H9 (cell line): ENCODE data around the gene TRAP1. TPM values are rescaled to one million over a fixed set of nuclear protein-coding genes. Genes with fewer than 3 reads are reported as not detected.

Source experiments
- DNase-seq: peaks from one replicate; pipeline ENCODE4 v3.0.0-alpha.2; 2017
- H2AFZ ChIP-seq: one replicate; pipeline ENCODE4 v1.6.1; 2013; ENCODE audit warnings: mild to moderate bottlenecking, low read length, control low read depth, moderate library complexity
- H2AK5ac ChIP-seq: 2 replicates; pipeline ENCODE4 v1.6.1; 2013; ENCODE audit warnings: low read length, control low read depth, mixed read lengths; ENCODE audit not compliant: insufficient read length
- H2BK120ac ChIP-seq: one replicate; pipeline ENCODE4 v1.6.1; 2013; ENCODE audit warnings: low read depth, mild to moderate bottlenecking, low read length, control low read depth, inconsistent platforms; ENCODE audit not compliant: poor library complexity, severe bottlenecking
- H2BK12ac ChIP-seq: 2 replicates; pipeline ENCODE4 v1.6.1; 2013; ENCODE audit warnings: low read length, control low read depth, mixed read lengths, low read depth; ENCODE audit not compliant: insufficient read length
- H2BK15ac ChIP-seq: 2 replicates; pipeline ENCODE4 v1.6.1; 2013; ENCODE audit warnings: low read depth, low read length, control low read depth
- H2BK20ac ChIP-seq: one replicate; pipeline ENCODE4 v1.6.1; 2013; ENCODE audit warnings: low read depth, mild to moderate bottlenecking, low read length, control low read depth, inconsistent platforms; ENCODE audit not compliant: poor library complexity, severe bottlenecking
- H2BK5ac ChIP-seq: 2 replicates; pipeline ENCODE4 v1.6.1; 2013; ENCODE audit warnings: low read length, control low read depth, mixed read lengths; ENCODE audit not compliant: insufficient read length
- H3K14ac ChIP-seq: 2 replicates; pipeline ENCODE4 v1.6.1; 2013; ENCODE audit warnings: low read length, control low read depth; ENCODE audit not compliant: insufficient read depth
- H3K18ac ChIP-seq: 2 replicates; pipeline ENCODE4 v1.6.1; 2013; ENCODE audit warnings: low read depth, mild to moderate bottlenecking, mixed read lengths, low read length, control low read depth; ENCODE audit not compliant: insufficient read length
- H3K23ac ChIP-seq: 2 replicates; pipeline ENCODE4 v1.6.1; 2013; ENCODE audit warnings: low read length, control low read depth, mixed read lengths, low read depth; ENCODE audit not compliant: insufficient read length
- H3K23me2 ChIP-seq: 2 replicates; pipeline ENCODE4 v1.6.1; 2013; ENCODE audit warnings: low read depth, mild to moderate bottlenecking, mixed read lengths, low read length, control low read depth; ENCODE audit not compliant: insufficient read length, poor library complexity, severe bottlenecking
- H3K27ac ChIP-seq: 2 replicates; pipeline ENCODE4 v1.5.1; 2013; ENCODE audit warnings: low read length, control low read depth, mixed read lengths, low read depth; ENCODE audit not compliant: insufficient read length
- H3K27me3 ChIP-seq: 2 replicates; pipeline ENCODE4 v1.6.1; 2013; ENCODE audit warnings: low read length, control low read depth, inconsistent platforms; ENCODE audit not compliant: insufficient read depth
- H3K4ac ChIP-seq: 2 replicates; pipeline ENCODE4 v1.6.1; 2013; ENCODE audit warnings: low read depth, mild to moderate bottlenecking, control low read depth, inconsistent platforms, low read length, moderate library complexity
- H3K4me1 ChIP-seq: 2 replicates; pipeline ENCODE4 v1.6.1; 2013; ENCODE audit warnings: low read length, control low read depth, inconsistent platforms; ENCODE audit not compliant: insufficient read depth
- H3K4me2 ChIP-seq: 2 replicates; pipeline ENCODE4 v1.6.1; 2013; ENCODE audit warnings: low read length, control low read depth, mixed read lengths; ENCODE audit not compliant: insufficient read length, insufficient read depth
- H3K56ac ChIP-seq: 2 replicates; pipeline ENCODE4 v1.6.1; 2013; ENCODE audit warnings: low read depth, mild to moderate bottlenecking, mixed read lengths, low read length, control low read depth; ENCODE audit not compliant: insufficient read length
- H3K79me1 ChIP-seq: 2 replicates; pipeline ENCODE4 v1.6.1; 2013; ENCODE audit warnings: low read depth, mild to moderate bottlenecking, moderate library complexity, low read length, control low read depth, inconsistent platforms; ENCODE audit not compliant: insufficient read depth, poor library complexity, severe bottlenecking
- H3K79me2 ChIP-seq: 2 replicates; pipeline ENCODE4 v1.6.1; 2013; ENCODE audit warnings: low read length, control low read depth, inconsistent platforms; ENCODE audit not compliant: insufficient read depth
- H3K9ac ChIP-seq: 2 replicates; pipeline ENCODE4 v1.6.1; 2013; ENCODE audit warnings: low read length, control low read depth, mixed read lengths; ENCODE audit not compliant: insufficient read length; ENCODE audit errors: extremely low read depth
- H3K9me3 ChIP-seq: one replicate; pipeline ENCODE4 v1.6.1; 2013; ENCODE audit warnings: low read depth, low read length, inconsistent platforms; ENCODE audit not compliant: control insufficient read depth
- H3T11ph ChIP-seq: one replicate; pipeline ENCODE4 v1.6.1; 2013; ENCODE audit warnings: mild to moderate bottlenecking, low read length, control low read depth, inconsistent platforms
- H4K20me1 ChIP-seq: one replicate; pipeline ENCODE4 v1.6.1; 2013; ENCODE audit not compliant: control insufficient read depth, insufficient read length, insufficient read depth
- H4K5ac ChIP-seq: 2 replicates; pipeline ENCODE4 v1.6.1; 2013; ENCODE audit warnings: low read depth, mild to moderate bottlenecking, mixed read lengths, low read length, control low read depth; ENCODE audit not compliant: insufficient read length
- H4K8ac ChIP-seq: replicated peaks from 2 replicates; pipeline ENCODE4 v1.6.1; 2013; ENCODE audit warnings: low read length, control low read depth, mixed read lengths, low read depth; ENCODE audit not compliant: insufficient read length
- H4K91ac ChIP-seq: 2 replicates; pipeline ENCODE4 v1.6.1; 2013; ENCODE audit warnings: low read depth, mild to moderate bottlenecking, moderate library complexity, mixed read lengths, low read length, control low read depth; ENCODE audit not compliant: insufficient read length
- H3K27ac Mint-ChIP-seq, 3 experiments: 2 replicates in 2 of 3; 3 replicates in 1 of 3; pipeline ENCODE4 v1.8.0; 2020 to 2021; ENCODE audit warnings: mixed read lengths in 3 of 3, mild to moderate bottlenecking in 1 of 3, moderate library complexity in 1 of 3
- H3K27me3 Mint-ChIP-seq: 2 replicates; pipeline ENCODE4 v1.8.0; 2021; ENCODE audit warnings: low read depth, mild to moderate bottlenecking, moderate library complexity, mixed read lengths
- H3K36me3 Mint-ChIP-seq, 3 experiments: 2 replicates in 2 of 3; 3 replicates in 1 of 3; pipeline ENCODE4 v1.8.0; 2020 to 2021; ENCODE audit warnings: low read depth in 3 of 3, mixed read lengths in 3 of 3; ENCODE audit not compliant: insufficient read depth in 1 of 3
- H3K4me1 Mint-ChIP-seq, 2 experiments: 2 replicates each; pipeline ENCODE4 v1.8.0; 2020; ENCODE audit warnings: mixed read lengths in 2 of 2
- H3K4me3 Mint-ChIP-seq, 2 experiments: 2 replicates in 1 of 2; 3 replicates in 1 of 2; pipeline ENCODE4 v1.8.0; 2020 to 2021; ENCODE audit warnings: mild to moderate bottlenecking in 2 of 2, mixed read lengths in 2 of 2, moderate library complexity in 1 of 2
- H3K9me3 Mint-ChIP-seq, 2 experiments: 2 replicates in 1 of 2; 3 replicates in 1 of 2; pipeline ENCODE4 v1.8.0; 2020; ENCODE audit warnings: mild to moderate bottlenecking in 2 of 2, mixed read lengths in 2 of 2, moderate library complexity in 1 of 2
- WGBS: extraction: QIAGEN DNeasy Blood & Tissue Kit; methylation state at CpG from one replicate; pipeline ENCODE4 v1.1.7; 2013; ENCODE audit warnings: missing lambda C conversion rate, low lambda C conversion rate, mixed read lengths; ENCODE audit not compliant: insufficient read length; ENCODE audit errors: extremely low coverage; 5-methylcytosine and 5-hydroxymethylcytosine counted together
- total RNA-seq: library from RNA; stranded (reverse); gene quantifications from 2 replicates; pipeline ENCODE4 v1.2.1, GENCODE V29; 2021
- TF ChIP-seq, protein P1 (sequence below): fragments of 200-600 bp; sonication (generic); conservative IDR thresholded peaks from 3 replicates; pipeline ENCODE4 v1.8.0; 2021; ENCODE audit warnings: antibody characterized with exemption, mild to moderate bottlenecking

Gene TRAP1
- total RNA-seq, 1 experiment from 2014 or later = 211 TPM

DNA sequence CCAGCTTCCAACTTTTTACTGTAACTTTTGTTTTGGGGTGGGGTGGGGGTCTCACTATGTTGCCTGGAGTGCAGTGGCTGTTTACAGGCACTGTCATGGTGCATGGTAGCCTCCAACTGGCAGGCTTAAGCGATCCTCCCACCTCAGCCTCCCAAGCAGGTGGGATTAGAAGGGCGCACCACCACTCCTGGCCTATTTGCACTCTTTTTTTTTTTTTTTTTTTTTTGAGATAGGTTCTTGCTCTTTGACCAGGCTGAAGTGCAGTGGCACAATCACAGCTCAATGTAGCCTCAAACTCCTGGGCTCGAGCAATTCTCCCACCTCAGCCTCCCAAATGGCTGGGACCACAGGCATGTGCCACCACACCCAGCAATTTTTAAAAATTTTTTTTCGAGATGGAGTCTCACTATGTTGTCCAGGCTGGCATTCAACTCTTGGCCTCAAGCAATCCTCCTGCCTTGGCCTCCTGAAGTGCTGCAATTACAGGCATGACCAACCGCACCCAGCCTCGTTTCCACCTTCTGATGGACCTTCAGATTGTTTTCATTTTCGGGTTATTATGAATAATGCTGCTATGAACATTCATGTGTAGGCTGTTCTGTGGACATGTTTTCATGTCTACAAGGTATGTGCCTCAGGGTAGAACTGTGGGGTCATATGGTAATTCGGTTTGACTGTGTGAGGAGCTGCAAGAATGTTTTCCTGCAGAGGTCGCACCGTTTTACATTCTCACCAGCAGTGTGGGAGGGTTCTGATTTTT lies 10.9 kb downstream of the TRAP1 start:
- no peaks in the 10 kb centered on the region for H4K20me1 ChIP-seq
- no peak overlapping the region for H4K5ac ChIP-seq
- peaks cover 7 to 38% (median 29%) of the 10 kb centered on the region in 3 experiments; a peak in 6 of 7 replicates for H3K36me3 Mint-ChIP-seq
- no peak overlapping the region for H2BK12ac ChIP-seq
- H3K9me3 ChIP-seq = no peaks in the 10 kb centered on the region
- no peak overlapping the region for H3K56ac ChIP-seq
- H3K23me2 ChIP-seq = no peaks in the 10 kb centered on the region
- no peak overlapping the region for H3K18ac ChIP-seq
- H3K4ac ChIP-seq = no peak overlapping the region
- no peak overlapping the region for H3K4me3 Mint-ChIP-seq
- H3K27me3 Mint-ChIP-seq = no peaks in the 10 kb centered on the region
- H3K79me1 ChIP-seq = peaks cover 2% of the 10 kb centered on the region
- H3K4me1 Mint-ChIP-seq = no peaks in the 10 kb centered on the region
- H3K9me3 Mint-ChIP-seq = no peaks in the 10 kb centered on the region
- no peak overlapping the region for H3K4me2 ChIP-seq
- H3K27me3 ChIP-seq = no peaks in the 10 kb centered on the region
- H3K4me1 ChIP-seq = no peaks in the 10 kb centered on the region
- no peak overlapping the region for H2BK15ac ChIP-seq
- H3K23ac ChIP-seq = no peak overlapping the region
- no peak overlapping the region for H3K9ac ChIP-seq
- H4K91ac ChIP-seq = no peak overlapping the region
- peaks cover 1% of the 10 kb centered on the region; the same call in 1 of the 2 replicates for H3K79me2 ChIP-seq
- no peak overlapping the region for H2BK20ac ChIP-seq
- WGBS = no CpG with 5 or more reads among the region's 10 CpGs
- H3T11ph ChIP-seq = no peak overlapping the region
- no peak for DNase-seq
- H2AFZ ChIP-seq = no peak overlapping the region
- H3K27ac ChIP-seq = no peak overlapping the region
- TF ChIP-seq, protein P1, sequence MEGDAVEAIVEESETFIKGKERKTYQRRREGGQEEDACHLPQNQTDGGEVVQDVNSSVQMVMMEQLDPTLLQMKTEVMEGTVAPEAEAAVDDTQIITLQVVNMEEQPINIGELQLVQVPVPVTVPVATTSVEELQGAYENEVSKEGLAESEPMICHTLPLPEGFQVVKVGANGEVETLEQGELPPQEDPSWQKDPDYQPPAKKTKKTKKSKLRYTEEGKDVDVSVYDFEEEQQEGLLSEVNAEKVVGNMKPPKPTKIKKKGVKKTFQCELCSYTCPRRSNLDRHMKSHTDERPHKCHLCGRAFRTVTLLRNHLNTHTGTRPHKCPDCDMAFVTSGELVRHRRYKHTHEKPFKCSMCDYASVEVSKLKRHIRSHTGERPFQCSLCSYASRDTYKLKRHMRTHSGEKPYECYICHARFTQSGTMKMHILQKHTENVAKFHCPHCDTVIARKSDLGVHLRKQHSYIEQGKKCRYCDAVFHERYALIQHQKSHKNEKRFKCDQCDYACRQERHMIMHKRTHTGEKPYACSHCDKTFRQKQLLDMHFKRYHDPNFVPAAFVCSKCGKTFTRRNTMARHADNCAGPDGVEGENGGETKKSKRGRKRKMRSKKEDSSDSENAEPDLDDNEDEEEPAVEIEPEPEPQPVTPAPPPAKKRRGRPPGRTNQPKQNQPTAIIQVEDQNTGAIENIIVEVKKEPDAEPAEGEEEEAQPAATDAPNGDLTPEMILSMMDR = no peak
- no peak overlapping the region for H2BK120ac ChIP-seq
- no peak overlapping the region for H3K27ac Mint-ChIP-seq
- H2BK5ac ChIP-seq = no peak overlapping the region
- no peak overlapping the region for H3K14ac ChIP-seq
- no peak overlapping the region for H4K8ac ChIP-seq
- H2AK5ac ChIP-seq = no peak overlapping the region
